Ovary (tissue), 3 donors: ENCODE measurements around the gene NRROS.

ENCODE experiments used
- POLR2A ChIP-seq: fragments of 450-650 bp; IDR thresholded peaks from one replicate; pipeline ENCODE4 v1.6.1; 2017; ENCODE audit warnings: antibody characterized with exemption, mild to moderate bottlenecking, moderate library complexity
- TF ChIP-seq, protein P1 (sequence below), 3 donors: fragments of 450-650 bp in 2 of 3; fragments of 200-600 bp in 1 of 3; IDR thresholded peaks; one replicate each; pipeline versions ENCODE4 v1.5.1 to v1.8.0; 2016 to 2022; ENCODE audit warnings: antibody characterized with exemption in 3 of 3, mild to moderate bottlenecking in 1 of 3
- donor health status: DM: no; HTN: no; CAD: no.

- TF ChIP-seq, protein P1, sequence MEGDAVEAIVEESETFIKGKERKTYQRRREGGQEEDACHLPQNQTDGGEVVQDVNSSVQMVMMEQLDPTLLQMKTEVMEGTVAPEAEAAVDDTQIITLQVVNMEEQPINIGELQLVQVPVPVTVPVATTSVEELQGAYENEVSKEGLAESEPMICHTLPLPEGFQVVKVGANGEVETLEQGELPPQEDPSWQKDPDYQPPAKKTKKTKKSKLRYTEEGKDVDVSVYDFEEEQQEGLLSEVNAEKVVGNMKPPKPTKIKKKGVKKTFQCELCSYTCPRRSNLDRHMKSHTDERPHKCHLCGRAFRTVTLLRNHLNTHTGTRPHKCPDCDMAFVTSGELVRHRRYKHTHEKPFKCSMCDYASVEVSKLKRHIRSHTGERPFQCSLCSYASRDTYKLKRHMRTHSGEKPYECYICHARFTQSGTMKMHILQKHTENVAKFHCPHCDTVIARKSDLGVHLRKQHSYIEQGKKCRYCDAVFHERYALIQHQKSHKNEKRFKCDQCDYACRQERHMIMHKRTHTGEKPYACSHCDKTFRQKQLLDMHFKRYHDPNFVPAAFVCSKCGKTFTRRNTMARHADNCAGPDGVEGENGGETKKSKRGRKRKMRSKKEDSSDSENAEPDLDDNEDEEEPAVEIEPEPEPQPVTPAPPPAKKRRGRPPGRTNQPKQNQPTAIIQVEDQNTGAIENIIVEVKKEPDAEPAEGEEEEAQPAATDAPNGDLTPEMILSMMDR (IDR thresholded peaks at IDR 0.05): no peak
- no peak for TF ChIP-seq POLR2A
Measured at GRCh38 chr3:196636369-196637349, 2.8 kb upstream of the NRROS start.
